ENCODE results near the gene TSPAN6. TPM values are rescaled to one million over a fixed set of nuclear protein-coding genes. Genes with fewer than 3 reads are reported as not detected.

TSPAN6 gene
- 41.1 TPM for total RNA-seq

GRCh38 chrX:100636321-100636991, at the start of gene TSPAN6:
TSS of gene TSPAN6 (minus strand) at chrX:100636806. CDS start at chrX:100636694, 112 bp downstream.

GRCh38 chrX:100643956-100644860, 7.6 kb upstream of the TSPAN6 start, which contains the start of gene SRPX2:
TSS of gene SRPX2 (plus strand) at chrX:100644199. CDS start at chrX:100646323, 2,124 bp downstream.

GRCh38 chrX:100584611-100585010, 52.0 kb downstream of the TSPAN6 start, which contains the start of gene TNMD:
TSS of gene TNMD (plus strand) at chrX:100584936. CDS start at chrX:100585019, 83 bp downstream.

Other genes with a start within 250 kb of the TSPAN6 start
- 45.2 TPM for gene PCDH19, start 226.5 kb downstream of the TSPAN6 start, total RNA-seq
- 0.23 TPM for gene TNMD, start 51.9 kb downstream of the TSPAN6 start, total RNA-seq
- gene SRPX2, start 7.4 kb upstream of the TSPAN6 start, total RNA-seq, result 0.69 TPM
- 2.3 TPM for gene SYTL4, start 95.3 kb upstream of the TSPAN6 start, total RNA-seq
- 14.1 TPM for gene CSTF2, start 183.6 kb upstream of the TSPAN6 start, total RNA-seq
- gene NOX1, start 237.6 kb upstream of the TSPAN6 start, total RNA-seq, result not detected